Ovary (tissue), 3 donors: ENCODE data around the gene MAP6.

Experiments used
- POLR2A ChIP-seq: fragments of 450-650 bp; IDR thresholded peaks from one replicate; pipeline ENCODE4 v1.6.1; 2017; ENCODE audit warnings: antibody characterized with exemption, mild to moderate bottlenecking, moderate library complexity
- TF ChIP-seq, protein P1 (sequence below), 3 donors: fragments of 450-650 bp in 2 of 3; fragments of 200-600 bp in 1 of 3; IDR thresholded peaks; one replicate each; pipeline versions ENCODE4 v1.5.1 to v1.8.0; 2016 to 2022; ENCODE audit warnings: antibody characterized with exemption in 3 of 3, mild to moderate bottlenecking in 1 of 3
- donor health status: DM: no; HTN: no; CAD: no.

DNA sequence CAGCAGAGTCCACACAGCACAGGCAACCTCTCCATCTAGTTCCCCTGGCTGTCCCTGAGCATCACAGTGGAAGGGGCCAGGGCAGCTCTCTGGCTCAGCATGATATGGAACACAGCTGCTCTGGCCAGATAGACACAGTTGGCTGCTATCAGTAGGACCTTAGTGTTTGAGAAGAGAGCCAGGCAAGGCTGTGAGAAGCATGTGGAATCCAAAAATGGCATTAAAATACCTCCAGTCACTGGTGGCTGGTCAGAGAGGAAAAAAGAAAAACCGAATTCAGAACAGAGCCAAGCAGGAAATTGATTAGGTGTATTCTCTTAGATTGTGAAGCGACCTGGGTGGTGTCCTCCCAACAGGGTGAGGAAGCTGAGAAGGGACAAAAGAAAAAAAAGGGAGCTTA is 78.9 kb downstream of the MAP6 start:
- TF ChIP-seq POLR2A = no peak
- TF ChIP-seq, protein P1, sequence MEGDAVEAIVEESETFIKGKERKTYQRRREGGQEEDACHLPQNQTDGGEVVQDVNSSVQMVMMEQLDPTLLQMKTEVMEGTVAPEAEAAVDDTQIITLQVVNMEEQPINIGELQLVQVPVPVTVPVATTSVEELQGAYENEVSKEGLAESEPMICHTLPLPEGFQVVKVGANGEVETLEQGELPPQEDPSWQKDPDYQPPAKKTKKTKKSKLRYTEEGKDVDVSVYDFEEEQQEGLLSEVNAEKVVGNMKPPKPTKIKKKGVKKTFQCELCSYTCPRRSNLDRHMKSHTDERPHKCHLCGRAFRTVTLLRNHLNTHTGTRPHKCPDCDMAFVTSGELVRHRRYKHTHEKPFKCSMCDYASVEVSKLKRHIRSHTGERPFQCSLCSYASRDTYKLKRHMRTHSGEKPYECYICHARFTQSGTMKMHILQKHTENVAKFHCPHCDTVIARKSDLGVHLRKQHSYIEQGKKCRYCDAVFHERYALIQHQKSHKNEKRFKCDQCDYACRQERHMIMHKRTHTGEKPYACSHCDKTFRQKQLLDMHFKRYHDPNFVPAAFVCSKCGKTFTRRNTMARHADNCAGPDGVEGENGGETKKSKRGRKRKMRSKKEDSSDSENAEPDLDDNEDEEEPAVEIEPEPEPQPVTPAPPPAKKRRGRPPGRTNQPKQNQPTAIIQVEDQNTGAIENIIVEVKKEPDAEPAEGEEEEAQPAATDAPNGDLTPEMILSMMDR (IDR thresholded peaks at IDR 0.05) = no peak
